SK-N-SH treated with all-trans-retinoic acid at 6 μM for 48 hours (cell line): ENCODE data around the gene ENGASE.

Experiments used
- CSDC2 ChIP-seq: fragments of 250-450 bp; sonication (Bioruptor Pico); IDR thresholded peaks from 2 replicates; pipeline ENCODE4 v1.5.0; 2020; ENCODE audit warnings: mild to moderate bottlenecking, moderate library complexity
- GLIS3 ChIP-seq: fragments of 250-450 bp; sonication (Bioruptor Pico); IDR thresholded peaks from 2 replicates; pipeline ENCODE4 v1.5.0; 2020; ENCODE audit warnings: mild to moderate bottlenecking, moderate library complexity
- OSR1 ChIP-seq: fragments of 250-450 bp; sonication (Bioruptor Pico); IDR thresholded peaks from 2 replicates; pipeline ENCODE4 v1.8.0; 2022; ENCODE audit warnings: moderate library complexity, mild to moderate bottlenecking, inconsistent platforms
- TOX ChIP-seq: fragments of 250-450 bp; sonication (Bioruptor Pico); IDR thresholded peaks from 2 replicates; pipeline ENCODE4 v1.8.0; 2021; ENCODE audit warnings: mild to moderate bottlenecking, moderate library complexity, borderline replicate concordance
- ZFP3 ChIP-seq: fragments of 250-450 bp; sonication (Bioruptor Pico); IDR thresholded peaks from 2 replicates; pipeline ENCODE4 v1.5.0; 2020; ENCODE audit warnings: mild to moderate bottlenecking, moderate library complexity
- ZNF565 ChIP-seq: fragments of 450-650 bp; formaldehyde crosslinking; conservative IDR thresholded peaks from 2 replicates; pipeline ENCODE4 v1.5.0; 2020; ENCODE audit warnings: low read depth, mild to moderate bottlenecking, moderate library complexity
- ZNF70 ChIP-seq: fragments of 450-650 bp; formaldehyde crosslinking; IDR thresholded peaks from 2 replicates; pipeline ENCODE4 v1.5.0; 2020; ENCODE audit warnings: mild to moderate bottlenecking, moderate library complexity
- TF ChIP-seq, protein P1 (sequence below): fragments of 250-450 bp; sonication (Bioruptor Pico); IDR thresholded peaks from 2 replicates; pipeline ENCODE4 v1.8.0; 2020; ENCODE audit warnings: mild to moderate bottlenecking, moderate library complexity, borderline replicate concordance
- TF ChIP-seq, protein P2 (sequence below): fragments of 250-450 bp; sonication (Bioruptor Pico); IDR thresholded peaks from 2 replicates; pipeline ENCODE4 v1.5.0; 2020; ENCODE audit warnings: mild to moderate bottlenecking, moderate library complexity
- TF ChIP-seq, protein P3 (sequence below): fragments of 250-450 bp; sonication (Bioruptor Pico); IDR thresholded peaks from 2 replicates; pipeline ENCODE4 v1.8.0; 2021; ENCODE audit warnings: low read depth, mild to moderate bottlenecking, moderate library complexity, borderline replicate concordance

DNA sequence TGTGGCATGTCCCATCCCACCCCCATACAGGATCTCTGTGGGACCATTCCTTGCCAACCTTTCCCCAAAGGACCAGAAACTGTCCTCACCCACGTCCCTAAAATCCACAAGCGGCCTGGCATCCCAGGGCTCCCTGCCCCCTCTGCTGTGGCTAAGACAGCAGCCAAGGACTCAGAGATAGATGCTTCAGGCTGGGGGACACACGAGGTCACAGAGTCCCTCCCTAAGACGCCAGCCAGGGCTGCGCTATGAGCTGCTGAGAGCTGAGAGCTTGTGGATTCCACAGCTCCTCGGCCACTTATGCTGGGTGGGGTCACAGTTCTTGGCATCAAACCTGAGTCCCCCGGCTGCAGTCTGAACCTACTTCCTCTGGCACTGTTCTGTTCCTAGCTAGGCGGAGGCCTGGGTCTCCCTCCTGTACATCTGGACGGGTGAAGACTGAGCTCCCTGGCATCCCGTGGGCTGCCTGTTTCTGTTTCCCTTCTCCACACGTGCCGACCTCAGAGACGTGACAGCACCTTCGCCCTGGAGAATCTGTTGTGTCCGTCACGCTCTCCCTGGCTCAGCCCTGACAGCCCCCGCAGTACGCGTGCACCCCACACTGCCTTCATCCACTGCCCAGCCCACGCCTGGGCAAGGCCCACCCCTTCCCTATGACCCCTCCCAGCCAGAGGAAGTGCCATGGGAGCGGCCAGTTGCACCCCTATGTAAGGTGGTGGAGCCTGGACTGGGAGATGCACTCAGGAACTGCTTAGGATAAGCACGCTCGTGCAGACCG lies 61.2 kb downstream of the ENGASE start:
- TF ChIP-seq, protein P1, sequence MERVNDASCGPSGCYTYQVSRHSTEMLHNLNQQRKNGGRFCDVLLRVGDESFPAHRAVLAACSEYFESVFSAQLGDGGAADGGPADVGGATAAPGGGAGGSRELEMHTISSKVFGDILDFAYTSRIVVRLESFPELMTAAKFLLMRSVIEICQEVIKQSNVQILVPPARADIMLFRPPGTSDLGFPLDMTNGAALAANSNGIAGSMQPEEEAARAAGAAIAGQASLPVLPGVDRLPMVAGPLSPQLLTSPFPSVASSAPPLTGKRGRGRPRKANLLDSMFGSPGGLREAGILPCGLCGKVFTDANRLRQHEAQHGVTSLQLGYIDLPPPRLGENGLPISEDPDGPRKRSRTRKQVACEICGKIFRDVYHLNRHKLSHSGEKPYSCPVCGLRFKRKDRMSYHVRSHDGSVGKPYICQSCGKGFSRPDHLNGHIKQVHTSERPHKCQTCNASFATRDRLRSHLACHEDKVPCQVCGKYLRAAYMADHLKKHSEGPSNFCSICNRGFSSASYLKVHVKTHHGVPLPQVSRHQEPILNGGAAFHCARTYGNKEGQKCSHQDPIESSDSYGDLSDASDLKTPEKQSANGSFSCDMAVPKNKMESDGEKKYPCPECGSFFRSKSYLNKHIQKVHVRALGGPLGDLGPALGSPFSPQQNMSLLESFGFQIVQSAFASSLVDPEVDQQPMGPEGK (CRISPR knock-in tag) = no peak
- TF ChIP-seq TOX (CRISPR knock-in tag) (no peak), OSR1 (CRISPR knock-in tag) (no peak), ZNF70 (CRISPR knock-in tag) (no peak), ZFP3 (CRISPR knock-in tag) (no peak), CSDC2 (CRISPR knock-in tag) (no peak), ZNF565 (no peak), GLIS3 (no peak)
- TF ChIP-seq, protein P2, sequence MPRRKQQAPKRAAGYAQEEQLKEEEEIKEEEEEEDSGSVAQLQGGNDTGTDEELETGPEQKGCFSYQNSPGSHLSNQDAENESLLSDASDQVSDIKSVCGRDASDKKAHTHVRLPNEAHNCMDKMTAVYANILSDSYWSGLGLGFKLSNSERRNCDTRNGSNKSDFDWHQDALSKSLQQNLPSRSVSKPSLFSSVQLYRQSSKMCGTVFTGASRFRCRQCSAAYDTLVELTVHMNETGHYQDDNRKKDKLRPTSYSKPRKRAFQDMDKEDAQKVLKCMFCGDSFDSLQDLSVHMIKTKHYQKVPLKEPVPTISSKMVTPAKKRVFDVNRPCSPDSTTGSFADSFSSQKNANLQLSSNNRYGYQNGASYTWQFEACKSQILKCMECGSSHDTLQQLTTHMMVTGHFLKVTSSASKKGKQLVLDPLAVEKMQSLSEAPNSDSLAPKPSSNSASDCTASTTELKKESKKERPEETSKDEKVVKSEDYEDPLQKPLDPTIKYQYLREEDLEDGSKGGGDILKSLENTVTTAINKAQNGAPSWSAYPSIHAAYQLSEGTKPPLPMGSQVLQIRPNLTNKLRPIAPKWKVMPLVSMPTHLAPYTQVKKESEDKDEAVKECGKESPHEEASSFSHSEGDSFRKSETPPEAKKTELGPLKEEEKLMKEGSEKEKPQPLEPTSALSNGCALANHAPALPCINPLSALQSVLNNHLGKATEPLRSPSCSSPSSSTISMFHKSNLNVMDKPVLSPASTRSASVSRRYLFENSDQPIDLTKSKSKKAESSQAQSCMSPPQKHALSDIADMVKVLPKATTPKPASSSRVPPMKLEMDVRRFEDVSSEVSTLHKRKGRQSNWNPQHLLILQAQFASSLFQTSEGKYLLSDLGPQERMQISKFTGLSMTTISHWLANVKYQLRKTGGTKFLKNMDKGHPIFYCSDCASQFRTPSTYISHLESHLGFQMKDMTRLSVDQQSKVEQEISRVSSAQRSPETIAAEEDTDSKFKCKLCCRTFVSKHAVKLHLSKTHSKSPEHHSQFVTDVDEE (CRISPR knock-in tag) = no peak
- TF ChIP-seq, protein P3, sequence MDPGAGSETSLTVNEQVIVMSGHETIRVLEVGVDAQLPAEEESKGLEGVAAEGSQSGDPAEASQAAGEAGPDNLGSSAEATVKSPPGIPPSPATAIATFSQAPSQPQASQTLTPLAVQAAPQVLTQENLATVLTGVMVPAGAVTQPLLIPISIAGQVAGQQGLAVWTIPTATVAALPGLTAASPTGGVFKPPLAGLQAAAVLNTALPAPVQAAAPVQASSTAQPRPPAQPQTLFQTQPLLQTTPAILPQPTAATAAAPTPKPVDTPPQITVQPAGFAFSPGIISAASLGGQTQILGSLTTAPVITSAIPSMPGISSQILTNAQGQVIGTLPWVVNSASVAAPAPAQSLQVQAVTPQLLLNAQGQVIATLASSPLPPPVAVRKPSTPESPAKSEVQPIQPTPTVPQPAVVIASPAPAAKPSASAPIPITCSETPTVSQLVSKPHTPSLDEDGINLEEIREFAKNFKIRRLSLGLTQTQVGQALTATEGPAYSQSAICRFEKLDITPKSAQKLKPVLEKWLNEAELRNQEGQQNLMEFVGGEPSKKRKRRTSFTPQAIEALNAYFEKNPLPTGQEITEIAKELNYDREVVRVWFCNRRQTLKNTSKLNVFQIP (CRISPR knock-in tag) = no peak
